Calu3 (cell line): ENCODE data around the gene INAVA. TPM values are rescaled to one million over a fixed set of nuclear protein-coding genes. Genes with fewer than 3 reads are reported as not detected.
A peak's percentile ranks its signal among the peaks of the same experiment; 100 is the strongest.
"Not testable (repeated sequence)": the region's sequence is repeated elsewhere in the genome, so short reads cannot be mapped to it uniquely, and the experiment has no call there.

Experiments used
- BruUV-seq: library from RNA; stranded (reverse); fragments of 400-500 nt; replicated peaks from 2 replicates; lab custom pipeline; 2021; lab: Mats Ljungman, UMichigan
- CTCF ChIA-PET: fragments of 300-600 bp; sonication (Branson Sonifier 250); formaldehyde crosslinking; loops from one replicate; lab custom pipeline; 2022; ENCODE audit warnings: antibody characterized with exemption; lab: Charles Lee
- DNase-seq: peaks from one replicate; pipeline ENCODE4 v3.0.0; 2022
- H3K27ac Mint-ChIP-seq: one replicate; pipeline ENCODE4 v1.8.0; 2022; ENCODE audit warnings: mixed read lengths; ENCODE audit not compliant: unreplicated experiment
- H3K27me3 Mint-ChIP-seq: one replicate; pipeline ENCODE4 v1.8.0; 2022; ENCODE audit warnings: mixed read lengths; ENCODE audit not compliant: unreplicated experiment
- H3K36me3 Mint-ChIP-seq: one replicate; pipeline ENCODE4 v1.8.0; 2022; ENCODE audit warnings: mild to moderate bottlenecking, moderate library complexity, mixed read lengths; ENCODE audit not compliant: insufficient read depth, unreplicated experiment
- H3K4me1 Mint-ChIP-seq: one replicate; pipeline ENCODE4 v1.8.0; 2022; ENCODE audit warnings: mild to moderate bottlenecking, low read depth, mixed read lengths; ENCODE audit not compliant: unreplicated experiment
- H3K4me3 Mint-ChIP-seq: one replicate; pipeline ENCODE4 v1.8.0; 2022; ENCODE audit warnings: mild to moderate bottlenecking, low read depth, moderate library complexity, mixed read lengths; ENCODE audit not compliant: unreplicated experiment
- H3K9me3 Mint-ChIP-seq: one replicate; pipeline ENCODE4 v1.8.0; 2022; ENCODE audit warnings: low read depth, mixed read lengths; ENCODE audit not compliant: unreplicated experiment
- CTCF ChIP-seq: fragments of 200-600 bp; IDR thresholded peaks from one replicate; pipeline ENCODE4 v1.8.0; 2022; ENCODE audit warnings: antibody characterized with exemption; ENCODE audit not compliant: unreplicated experiment
- intact Hi-C: fragments of 100-400 bp; cut with micrococcal nuclease; formaldehyde crosslinking; loops from one replicate; pipeline ENCODE4 v1.10.0; 2022; ENCODE audit not compliant: unreplicated experiment
- total RNA-seq: library from RNA; stranded (reverse); gene quantifications from 2 replicates; pipeline ENCODE4 v1.2.3, GENCODE V29; 2022

The INAVA gene
- total RNA-seq, 1 experiment from 2014 or later: 175 TPM

DNA sequence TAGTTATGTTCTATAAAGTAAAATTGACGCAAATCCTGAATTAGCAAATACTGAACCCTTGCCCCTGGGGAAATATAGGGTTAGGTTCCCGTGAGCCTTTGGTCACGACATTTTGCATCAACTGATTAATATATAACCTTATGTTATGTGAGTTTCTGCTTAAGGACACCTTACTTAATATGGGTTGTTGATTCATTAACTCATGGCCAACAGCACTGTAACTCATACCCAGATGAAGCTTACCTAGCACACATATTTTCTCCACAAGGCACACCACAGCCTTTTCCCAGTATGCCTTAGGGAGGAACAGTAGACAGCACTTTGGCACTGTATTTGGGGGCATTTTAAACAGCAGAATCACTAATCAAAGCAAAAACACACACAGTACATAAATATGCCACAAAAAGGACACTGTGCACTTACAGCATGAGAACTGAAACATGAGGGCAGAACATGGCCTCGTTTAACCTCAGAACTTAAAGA, 15.1 kb downstream of the INAVA start:
- TF ChIP-seq CTCF: no peak
- Mint-ChIP-seq H3K9me3 (no peaks in the 10 kb centered on the region), H3K4me3 (no peak overlapping the region), H3K27ac (peak overlapping the region; percentile 56), H3K36me3 (peaks cover 94% of the 10 kb centered on the region), H3K27me3 (no peaks in the 10 kb centered on the region), H3K4me1 (peaks cover 20% of the 10 kb centered on the region)
- intact Hi-C loops: no loop called here
- no TSS peak for BruUV-seq
- DNase-seq: no peak
- CTCF ChIA-PET: no interaction called here

DNA sequence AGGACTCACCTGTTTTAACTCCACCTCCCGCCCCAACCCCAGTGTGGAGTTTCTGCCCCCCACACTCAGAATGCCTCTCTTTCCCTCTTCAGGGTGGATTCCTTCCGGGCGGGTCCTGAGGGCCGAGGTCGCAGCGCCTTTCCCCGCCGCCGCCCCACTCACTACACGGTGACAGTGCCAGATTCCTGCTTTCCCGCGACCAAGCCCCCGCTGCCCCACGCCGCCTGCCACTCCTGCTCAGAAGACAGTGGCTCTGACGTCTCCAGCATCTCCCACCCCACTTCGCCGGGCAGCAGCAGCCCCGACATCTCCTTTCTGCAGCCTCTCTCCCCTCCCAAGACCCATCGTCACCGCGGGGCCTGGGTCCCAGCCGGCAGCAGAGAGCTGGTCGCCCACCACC, 16.7 kb downstream of the INAVA start:
- no peak for TF ChIP-seq CTCF
- peaks cover 90% of the 10 kb centered on the region for H3K36me3 Mint-ChIP-seq

GRCh38 chr1:200911936-200912335, 17.2 kb downstream of the INAVA start:
- BruUV-seq, intact Hi-C loops, H3K4me3 Mint-ChIP-seq, CTCF ChIA-PET, H3K27me3 Mint-ChIP-seq, H3K9me3 Mint-ChIP-seq, DNase-seq, H3K27ac Mint-ChIP-seq: not testable (repeated sequence)
- peaks cover 90% of the 10 kb centered on the region for H3K36me3 Mint-ChIP-seq
- peaks cover 27% of the 10 kb centered on the region for H3K4me1 Mint-ChIP-seq

More for the DNA sequence above, 16.7 kb downstream of the INAVA start:
- Mint-ChIP-seq H3K27ac (peak overlapping the region; percentile 14), H3K4me3 (no peak overlapping the region), H3K9me3 (no peaks in the 10 kb centered on the region), H3K4me1 (peaks cover 21% of the 10 kb centered on the region), H3K27me3 (no peaks in the 10 kb centered on the region)
- BruUV-seq: no TSS peak
- intact Hi-C loops: no loop called here
- CTCF ChIA-PET: no interaction called here
- DNase-seq: no peak

- DNase-seq: no peak
- TF ChIP-seq CTCF: no peak
- no peaks in the 10 kb centered on the region for H3K9me3 Mint-ChIP-seq
- intact Hi-C loops: no loop called here
- peaks cover 21% of the 10 kb centered on the region for H3K4me1 Mint-ChIP-seq
- no peak overlapping the region for H3K4me3 Mint-ChIP-seq
- H3K27ac Mint-ChIP-seq: no peak overlapping the region
- H3K36me3 Mint-ChIP-seq: peaks cover 86% of the 10 kb centered on the region
- H3K27me3 Mint-ChIP-seq: no peaks in the 10 kb centered on the region
- CTCF ChIA-PET: interaction anchor here (0.6 kb wide), 1 partner anchor 938 kb away, joined by 6 read pairs; no protein-coding TSS in a partner anchor
- no TSS peak for BruUV-seq
These were observed 18.2 kb downstream of the INAVA start for GRCh38 chr1:200912737-200913407.

DNA sequence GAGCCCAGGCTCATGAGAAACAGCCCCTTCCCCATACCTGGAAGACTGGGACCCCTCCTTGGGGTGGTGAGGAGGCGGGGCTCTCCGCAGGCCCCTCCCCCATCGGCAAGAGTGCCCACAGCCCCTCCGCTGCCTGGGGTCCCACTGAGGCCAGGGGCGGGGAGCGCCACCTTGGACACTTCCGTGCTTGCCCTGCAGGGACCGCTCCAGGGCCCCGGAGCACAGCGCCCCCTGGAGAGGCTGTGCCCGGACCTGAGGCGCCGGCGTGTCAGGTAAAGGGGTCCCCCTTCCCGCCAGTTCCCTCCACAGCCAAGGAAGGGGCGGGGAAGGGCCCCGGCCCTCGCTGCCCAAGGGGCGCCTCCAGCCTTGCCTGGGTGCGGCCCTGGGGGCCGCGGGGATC, 21.5 kb downstream of the INAVA start:
- Mint-ChIP-seq H3K36me3 (peaks cover 60% of the 10 kb centered on the region), H3K27me3 (no peaks in the 10 kb centered on the region), H3K9me3 (no peaks in the 10 kb centered on the region), H3K27ac (no peak overlapping the region), H3K4me1 (peaks cover 7% of the 10 kb centered on the region), H3K4me3 (no peak overlapping the region)
- TF ChIP-seq CTCF: peak; percentile 62
- no TSS peak for BruUV-seq
- intact Hi-C loops: no loop called here
- CTCF ChIA-PET: no interaction called here
- DNase-seq: peak; percentile 43
